Fibroblast of upper back skin (primary cell): ENCODE data around the gene MCU.
"Not testable (repeated sequence)": the region's sequence is repeated elsewhere in the genome, so short reads cannot be mapped to it uniquely, and the experiment has no call there.

Experiments used
- DNase-seq: peaks from one replicate; pipeline ENCODE4 v3.0.0-alpha.2; 2013

MCU gene

DNA sequence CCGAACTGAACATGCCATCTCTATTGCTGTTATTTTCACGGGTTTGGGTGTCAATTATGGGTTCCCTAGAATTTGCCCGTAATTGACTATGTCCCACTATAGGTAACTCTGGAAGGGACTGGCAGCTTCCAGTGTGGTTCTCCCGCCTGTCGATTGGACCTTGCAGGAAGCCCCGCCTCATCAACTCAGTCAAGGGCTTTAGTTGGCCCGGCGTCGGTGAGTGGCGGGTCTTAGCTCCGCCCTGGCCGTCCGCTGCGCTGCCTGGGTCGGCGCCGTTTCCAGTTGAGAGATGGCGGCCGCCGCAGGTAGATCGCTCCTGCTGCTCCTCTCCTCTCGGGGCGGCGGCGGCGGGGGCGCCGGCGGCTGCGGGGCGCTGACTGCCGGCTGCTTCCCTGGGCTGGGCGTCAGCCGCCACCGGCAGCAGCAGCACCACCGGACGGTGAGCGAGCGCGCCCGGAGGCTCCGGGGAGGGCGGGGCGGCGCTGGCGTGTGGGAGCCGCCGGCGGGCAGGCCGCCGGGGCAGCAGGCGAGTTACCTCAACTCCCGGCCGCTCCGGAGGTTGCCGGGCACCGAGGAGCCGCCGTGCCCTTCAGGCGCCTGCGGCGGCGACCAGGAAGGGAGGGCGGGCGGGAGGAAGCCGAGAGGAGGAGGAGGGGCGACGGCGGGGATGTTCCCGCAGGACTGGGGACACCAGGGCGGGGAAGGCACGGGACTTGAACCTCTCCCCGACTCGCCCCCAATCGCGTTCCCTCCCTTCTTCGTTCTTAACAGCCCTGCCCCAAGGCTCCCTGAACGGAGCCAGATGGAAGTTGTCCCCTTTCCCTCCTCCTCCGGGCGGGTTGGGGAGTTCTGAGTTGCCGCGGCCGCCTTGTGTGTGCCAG lies at the start of gene MCU:
Gene MCU (plus strand): TSS at position 281 of the 881 bp plus-strand sequence. CDS start 9 bp downstream, at position 290.
- DNase-seq = peak; percentile 94

GRCh38 chr10:72642318-72642717 lies 49.6 kb upstream of the MCU start:
- DNase-seq = no peak

DNA sequence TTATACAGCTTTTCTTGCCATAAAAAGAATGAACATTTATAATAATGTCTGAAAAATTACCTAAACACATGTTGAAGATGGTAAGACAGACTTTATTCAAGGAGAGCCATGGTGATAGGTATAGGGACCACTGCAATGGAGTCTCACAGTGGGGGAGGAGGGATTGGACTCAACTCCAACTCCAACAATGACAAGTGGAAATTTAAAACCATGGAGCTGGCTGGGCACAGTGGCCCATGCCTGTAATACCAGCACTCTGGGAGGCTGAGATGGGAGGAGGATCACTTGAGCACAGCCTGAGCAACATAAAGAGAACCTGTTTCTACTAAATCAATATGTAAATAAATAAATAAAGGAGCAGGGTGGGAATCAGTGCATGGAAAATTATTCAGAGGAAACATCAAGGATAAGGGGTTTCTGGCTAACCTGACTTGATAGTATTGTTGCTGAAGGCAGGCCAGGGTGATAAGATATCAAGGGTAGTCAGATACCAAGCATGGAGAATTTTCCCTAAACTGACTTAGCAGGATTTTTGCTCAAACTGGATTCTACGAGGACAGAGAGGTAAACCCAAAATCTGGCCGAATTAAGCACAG lies 46.6 kb upstream of the MCU start:
- no peak for DNase-seq

GRCh38 chr10:72646971-72647370 lies 45.0 kb upstream of the MCU start:
- DNase-seq = not testable (repeated sequence)

- no peak for DNase-seq
Measured at GRCh38 chr10:72648301-72648700, 43.6 kb upstream of the MCU start.

- DNase-seq = no peak
Measured at GRCh38 chr10:72649291-72649690, 42.7 kb upstream of the MCU start.

DNA sequence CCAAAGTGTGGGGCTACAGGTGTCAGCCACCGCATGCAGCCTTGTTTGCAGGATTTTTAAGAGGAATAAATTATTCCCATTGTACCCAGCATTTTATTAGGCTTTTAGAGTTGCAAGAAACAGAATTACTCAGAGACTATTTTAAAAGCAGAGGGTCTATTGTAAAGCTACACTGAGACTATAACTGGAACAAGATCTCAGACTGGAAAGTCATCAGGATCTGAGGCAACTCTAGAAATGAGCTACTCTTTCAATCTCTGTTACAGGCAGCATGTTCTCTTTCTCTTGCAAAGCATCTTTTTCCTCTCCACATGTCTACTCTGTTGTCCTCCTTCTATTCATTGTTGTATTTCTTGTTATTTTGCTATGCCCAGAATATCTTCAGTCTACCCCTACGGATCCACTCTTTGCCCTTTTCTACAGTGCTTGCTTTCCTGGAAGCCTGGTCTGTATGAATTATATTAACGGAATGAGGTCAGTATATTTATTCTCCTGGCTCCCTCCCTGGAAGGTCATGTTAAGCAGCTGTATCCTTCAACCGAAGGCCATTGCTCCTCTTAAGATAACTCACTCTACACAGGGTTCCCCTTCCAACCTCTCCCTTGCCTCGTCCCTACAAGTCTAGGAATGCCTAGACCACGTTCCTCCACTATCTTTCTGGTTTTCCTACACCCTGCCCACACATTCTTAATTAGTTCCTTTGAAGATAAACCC lies 38.4 kb upstream of the MCU start:
- no peak for DNase-seq

DNA sequence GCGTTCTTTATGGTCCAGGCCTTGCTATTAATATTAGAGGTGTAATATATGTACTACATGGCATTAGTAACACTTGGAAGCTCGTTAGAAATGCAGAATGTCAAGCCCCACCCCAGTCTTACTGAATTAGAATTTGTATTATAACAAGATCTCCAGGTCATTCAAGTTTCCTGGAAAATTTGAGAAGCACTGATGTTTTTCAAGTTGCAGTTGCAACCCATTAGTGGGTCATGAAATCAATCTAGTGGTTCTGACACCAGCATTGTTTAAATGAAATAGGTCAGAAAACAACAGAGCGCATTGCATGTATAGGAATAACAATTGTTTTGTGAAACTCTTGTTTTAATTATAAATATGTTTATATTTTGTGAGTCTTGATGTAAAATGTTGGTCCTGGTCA lies 37.2 kb upstream of the MCU start:
- DNase-seq = no peak

GRCh38 chr10:72658696-72659400 lies 33.1 kb upstream of the MCU start:
- DNase-seq = no peak

DNA sequence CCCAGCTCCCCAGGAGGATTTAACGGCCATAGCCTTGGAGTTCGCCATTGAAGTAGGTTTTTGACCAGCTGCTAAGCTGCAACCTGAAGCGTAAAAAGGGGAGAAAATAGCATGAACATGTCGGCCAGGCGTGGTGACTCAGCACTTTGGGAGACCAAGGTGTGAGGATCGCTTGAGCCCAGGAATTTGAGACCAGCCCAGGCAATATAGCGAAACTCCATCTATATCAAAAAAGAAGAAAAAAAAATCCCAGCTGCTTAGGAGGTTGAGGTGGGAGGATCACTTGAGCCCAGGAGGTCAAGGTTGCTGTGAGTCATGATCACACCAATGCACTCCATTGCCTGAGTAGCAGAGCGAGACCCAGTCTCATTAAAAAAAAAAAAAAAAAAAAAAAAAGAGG lies 32.2 kb upstream of the MCU start:
- no peak for DNase-seq

DNA sequence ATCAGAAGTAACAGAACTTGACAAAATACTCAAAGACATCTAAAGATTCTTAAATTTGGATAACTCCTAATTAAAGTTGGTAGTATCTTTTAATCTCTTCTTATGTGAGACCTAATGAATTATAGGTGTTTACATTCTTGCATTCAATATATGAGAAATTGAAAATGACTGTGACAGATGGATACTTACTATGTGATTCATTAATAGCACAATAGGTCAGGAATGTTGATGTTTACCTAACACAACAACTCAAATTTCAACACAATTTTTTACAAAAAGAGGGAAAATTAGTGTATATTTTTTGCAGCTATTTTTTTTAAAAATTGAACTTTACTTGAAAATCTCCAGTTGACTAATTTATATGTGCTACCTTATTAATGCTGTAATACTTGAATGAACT lies 31.7 kb upstream of the MCU start:
- no peak for DNase-seq

DNA sequence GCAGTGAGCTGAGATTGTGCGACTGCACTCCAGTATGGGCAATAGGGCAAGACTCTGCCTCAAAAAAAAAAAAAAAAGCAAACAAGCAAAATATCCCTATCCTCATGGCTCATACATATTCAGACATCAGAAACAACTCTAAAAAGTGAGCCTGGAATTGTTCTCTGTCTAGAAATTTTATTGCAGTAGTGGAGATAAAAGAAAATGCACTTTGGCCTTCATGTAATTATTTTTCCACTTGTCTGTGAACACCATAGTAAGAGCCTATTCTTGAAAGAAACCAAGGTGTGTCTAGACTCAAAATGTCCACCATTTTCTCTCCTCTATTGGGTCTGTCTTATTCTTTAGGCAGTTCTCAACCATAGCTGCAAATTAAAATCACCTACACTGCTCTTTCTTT lies 30.5 kb upstream of the MCU start:
- no peak for DNase-seq

DNA sequence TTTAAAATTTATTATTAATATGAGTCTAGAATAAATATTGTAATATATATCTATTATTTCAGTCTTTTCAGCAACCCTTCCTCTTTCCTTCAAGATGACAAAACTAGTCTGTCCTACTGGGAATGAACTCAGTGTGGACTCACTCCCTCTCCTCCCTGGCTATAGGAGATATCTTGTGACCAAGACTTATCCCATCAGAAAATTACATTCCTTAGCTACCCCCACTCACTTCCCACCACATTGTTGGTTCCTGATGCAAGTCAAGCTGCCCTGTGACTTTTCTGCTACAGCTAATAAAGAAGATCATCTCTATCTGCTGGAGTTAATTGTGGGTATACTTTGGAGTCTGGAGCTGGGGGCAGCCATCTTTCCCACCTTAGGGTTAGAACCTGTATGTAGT lies 28.0 kb upstream of the MCU start:
- DNase-seq = no peak

GRCh38 chr10:72665925-72666324 lies 26.0 kb upstream of the MCU start:
- DNase-seq = peak; percentile 5

DNA sequence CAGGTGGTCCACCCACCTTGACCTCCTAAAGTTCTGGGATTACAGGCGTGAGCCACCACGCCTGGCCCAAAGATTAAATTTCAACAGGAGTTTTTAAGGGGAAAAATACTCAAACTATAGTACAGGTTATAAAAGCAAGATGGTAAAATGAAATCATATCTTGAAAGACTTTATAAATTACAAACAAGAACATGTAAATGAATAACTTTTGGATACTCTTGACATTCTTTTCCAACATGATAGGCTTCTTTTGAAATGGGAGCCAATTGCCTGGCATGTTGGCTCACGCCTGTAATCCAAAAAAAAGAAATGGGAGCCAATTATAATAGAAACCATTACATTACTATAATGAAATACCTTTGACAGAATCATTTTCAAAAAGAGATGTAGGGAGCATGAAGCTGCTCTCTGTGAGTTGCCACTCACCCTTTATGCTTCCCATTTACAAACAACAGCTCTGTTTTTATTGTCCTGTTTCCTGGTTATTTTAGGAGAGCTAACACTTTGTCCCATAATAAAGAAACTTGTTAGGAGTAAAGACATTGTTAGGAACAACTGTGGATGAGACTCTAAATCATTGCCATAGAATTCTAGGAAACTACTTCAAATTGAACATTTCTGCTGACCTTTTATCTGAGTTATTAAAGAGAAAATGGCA lies 24.6 kb upstream of the MCU start:
- DNase-seq = no peak

DNA sequence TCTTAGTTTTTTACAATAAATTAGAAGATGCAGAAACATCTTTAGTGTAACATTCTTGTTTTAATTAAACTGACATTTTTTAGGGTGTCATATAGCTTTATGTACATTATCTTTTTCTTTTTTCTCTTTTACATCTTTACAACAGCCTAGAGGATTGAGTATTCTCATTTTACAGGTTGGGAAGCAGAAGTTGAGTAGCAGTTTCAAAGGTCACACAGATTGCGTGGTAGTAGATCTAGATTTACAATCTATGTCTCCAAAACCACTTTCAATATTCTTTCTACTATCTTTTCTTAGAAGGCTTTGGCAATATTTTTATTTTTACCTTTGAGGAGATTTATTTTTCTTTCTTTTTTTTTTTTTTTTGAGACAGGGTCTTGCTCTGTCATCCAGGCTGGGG lies 18.7 kb upstream of the MCU start:
- no peak for DNase-seq

DNA sequence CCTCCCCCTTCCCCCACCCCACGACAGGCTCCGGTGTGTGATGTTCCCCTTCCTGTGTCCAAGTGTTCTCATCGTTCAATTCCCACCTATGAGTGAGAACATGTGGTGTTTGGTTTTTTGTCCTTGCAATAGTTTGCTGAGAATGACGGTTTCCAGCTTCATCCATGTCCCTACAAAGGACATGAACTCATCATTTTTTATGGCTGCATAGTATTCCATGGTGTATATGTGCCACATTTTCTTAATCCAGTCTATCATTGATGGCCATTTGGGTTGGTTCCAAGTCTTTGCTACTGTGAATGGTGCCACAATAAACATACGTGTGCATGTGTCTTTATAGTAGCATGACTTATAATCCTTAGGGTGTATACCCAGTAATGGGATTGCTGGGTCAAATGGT lies 17.8 kb upstream of the MCU start:
- not testable (repeated sequence) for DNase-seq

- no peak for DNase-seq
Measured at GRCh38 chr10:72679838-72680241, 12.1 kb upstream of the MCU start.

GRCh38 chr10:72682638-72683037 lies 9.3 kb upstream of the MCU start:
- DNase-seq = no peak

DNA sequence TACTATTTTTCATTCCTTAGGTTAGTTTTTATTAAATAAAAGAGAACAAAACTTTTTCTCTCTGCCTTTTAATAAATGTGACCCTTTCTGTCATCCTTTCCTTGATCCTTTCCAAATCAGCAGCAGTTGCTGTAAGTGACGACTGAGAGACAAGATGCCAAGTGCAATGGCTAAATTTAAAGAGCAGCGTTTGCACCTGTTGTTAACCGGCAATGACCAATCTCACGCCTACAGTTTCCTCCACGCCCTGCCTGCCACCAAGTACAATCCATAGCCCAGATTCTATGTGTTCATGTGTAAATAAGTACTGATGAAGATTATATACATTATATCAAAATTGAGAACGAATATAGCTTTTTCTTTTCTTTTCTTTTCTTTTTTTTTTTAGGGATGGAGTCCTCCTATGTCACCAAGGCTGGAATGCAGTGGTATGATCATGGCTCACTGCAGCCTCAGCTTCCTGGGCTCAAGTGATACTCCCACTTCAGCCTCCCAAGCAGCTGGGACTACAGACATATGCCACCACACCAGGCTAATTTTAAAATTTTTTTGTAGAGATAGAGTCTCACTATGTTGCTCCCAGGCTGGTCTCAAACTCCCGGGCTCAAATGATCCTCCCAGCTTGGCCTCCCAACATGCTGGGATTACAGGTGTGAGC lies 6.5 kb upstream of the MCU start:
- no peak for DNase-seq

DNA sequence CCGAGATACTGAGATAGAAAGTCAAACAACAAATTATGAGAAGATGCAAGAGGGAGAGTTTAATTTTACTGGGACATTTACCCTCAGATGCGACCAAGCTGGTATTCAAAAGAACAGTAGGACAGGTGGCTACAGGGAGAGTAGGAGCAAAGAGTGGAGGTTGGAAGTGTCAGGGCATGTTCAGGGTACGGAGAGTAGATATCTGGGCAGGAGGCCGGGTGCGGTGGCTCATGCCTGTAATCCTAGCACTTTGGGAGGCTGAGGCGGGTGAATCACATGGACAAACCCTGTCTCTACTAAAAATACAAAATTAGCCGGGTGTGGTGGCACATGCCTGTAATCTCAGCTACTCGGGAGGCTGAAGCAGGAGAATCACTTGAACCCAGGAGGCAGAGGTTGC lies 5.5 kb upstream of the MCU start:
- DNase-seq = not testable (repeated sequence)

DNA sequence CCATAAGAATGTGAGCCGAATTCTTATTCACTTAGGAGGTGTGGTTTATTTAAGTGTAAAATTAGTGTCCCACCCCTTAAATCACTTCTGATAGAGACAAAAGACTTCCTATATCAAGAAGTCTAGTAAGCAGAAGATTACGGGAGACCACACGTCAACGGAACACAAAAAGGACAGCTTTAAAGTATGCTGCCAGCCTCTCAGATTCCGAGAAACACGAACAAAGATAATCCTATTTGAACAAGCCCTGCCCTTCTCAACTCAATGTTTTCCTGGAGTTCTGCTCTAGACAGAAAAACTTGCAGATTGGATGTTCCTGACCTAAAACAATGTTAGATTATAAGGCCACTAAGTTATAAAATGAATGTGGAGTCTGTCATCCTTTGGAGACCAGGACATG lies 4.9 kb upstream of the MCU start:
- no peak for DNase-seq
